H1 (cell line): Measurements from ENCODE around the gene AP2A1.

Experiments
- ASH2L ChIP-seq: fragments of 200-600, 300-600 bp; sonication (generic); IDR thresholded peaks from one replicate; pipeline ENCODE4 v1.7.1; 2017; ENCODE audit warnings: low read length
- CTCF ChIP-seq, 3 experiments: IDR thresholded peaks; 1 replicate in 2 of 3; 2 replicates in 1 of 3; pipeline versions ENCODE4 v1.5.1 to v1.6.1; 2011; ENCODE audit warnings: low read length in 3 of 3, mild to moderate bottlenecking in 3 of 3, inconsistent platforms in 2 of 3, low read depth in 1 of 3, moderate library complexity in 1 of 3; ENCODE audit not compliant: insufficient read depth in 1 of 3; ENCODE audit errors: control extremely low read depth in 1 of 3
- POLR2A ChIP-seq, 2 experiments: IDR thresholded peaks; 1 replicate in 1 of 2; 2 replicates in 1 of 2; pipeline ENCODE4 v1.6.1; 2011; ENCODE audit warnings: low read depth in 2 of 2, low read length in 2 of 2, mild to moderate bottlenecking in 2 of 2; ENCODE audit errors: control extremely low read depth in 1 of 2
- SP4 ChIP-seq: IDR thresholded peaks from 2 replicates; pipeline ENCODE4 v1.6.1; 2012; ENCODE audit warnings: low read length, inconsistent platforms

DNA sequence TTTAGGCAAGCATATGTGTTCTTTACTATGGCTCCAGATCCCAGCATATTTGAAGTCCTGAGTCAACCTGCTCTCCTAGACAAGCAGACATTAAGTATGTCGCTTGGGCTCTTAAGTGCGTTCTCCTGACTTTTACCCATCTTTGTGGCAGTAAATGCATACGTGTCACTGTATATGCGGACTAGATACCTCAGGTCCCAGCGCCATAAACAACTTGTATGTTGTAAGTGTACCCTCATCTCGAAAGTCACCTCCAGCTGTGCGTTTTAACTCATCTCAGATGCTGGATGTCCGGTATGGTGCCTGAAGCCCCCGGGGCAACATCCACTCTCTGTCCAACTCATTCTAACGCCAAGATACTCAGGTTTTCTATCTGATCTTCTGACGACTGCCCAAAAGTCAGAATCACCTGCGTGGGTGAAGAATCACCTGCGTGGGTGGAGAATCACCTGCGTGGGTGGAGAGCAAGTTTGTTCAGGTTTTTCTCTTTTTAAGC is 85.9 kb downstream of the AP2A1 start:
- TF ChIP-seq CTCF (IDR thresholded peaks at IDR 0.05; ENCODE audit: control extremely low read depth in 1 of 3, insufficient read depth in 1 of 3, low read depth in 1 of 3, low read length in 3 of 3) (no peak), ASH2L (no peak), POLR2A (IDR thresholded peaks at IDR 0.05; ENCODE audit: control extremely low read depth in 1 of 2, low read depth in 2 of 2, low read length in 2 of 2) (no peak), SP4 (no peak)
